Body of pancreas (tissue), 4 donors: ENCODE results near the gene ZYG11A. TPM values are rescaled to one million over a fixed set of nuclear protein-coding genes. Genes with fewer than 3 reads are reported as not detected.
A peak's percentile ranks its signal among the peaks of the same experiment; 100 is the strongest.

Experiments used
- ATAC-seq: fragments of 150-250 bp; one replicate; pipeline ENCODE4 v1.9.1; 2016
- DNase-seq, 4 donors: peaks; one replicate each; pipeline ENCODE4 v3.0.0-alpha.2; 2019
- H3K27ac ChIP-seq, 4 donors: fragments of 200-600 bp; sonication (generic); 1 replicate in 3 of 4; 2 replicates in 1 of 4; pipeline versions ENCODE4 v1.5.1 to v1.6.1; 2016 to 2019; ENCODE audit warnings: mild to moderate bottlenecking in 1 of 4, mixed read lengths in 1 of 4, moderate library complexity in 1 of 4
- H3K27me3 ChIP-seq, 2 donors: fragments of 200-600 bp; sonication (generic); one replicate each; pipeline ENCODE4 v1.6.0; 2016; ENCODE audit warnings: mild to moderate bottlenecking in 1 of 2
- H3K36me3 ChIP-seq, 2 donors: fragments of 200-600 bp; sonication (generic); replicated peaks in 1 of 2; 2 replicates each; pipeline ENCODE4 v1.5.1; 2016; ENCODE audit warnings: low read depth in 2 of 2; ENCODE audit not compliant: insufficient read depth in 1 of 2
- H3K4me1 ChIP-seq: fragments of 200-600 bp; sonication (generic); one replicate; pipeline ENCODE4 v1.6.0; 2016
- H3K4me3 ChIP-seq, 2 donors: fragments of 200-600 bp; sonication (generic); 1 replicate in 1 of 2; 2 replicates in 1 of 2; pipeline ENCODE4 v1.5.1; 2016 to 2019
- H3K9me3 ChIP-seq, 3 donors: fragments of 200-600 bp; sonication (generic); 1 replicate in 2 of 3; 2 replicates in 1 of 3; pipeline ENCODE4 v1.5.1; 2016
- CTCF ChIP-seq, 7 experiments: fragments of 450-650 bp in 4 of 7; fragments of 200-600 bp in 3 of 7; sonication (generic) in 3 of 7; IDR thresholded peaks; one replicate each; pipeline ENCODE4 v1.5.1; 2016 to 2019; ENCODE audit warnings: antibody characterized with exemption in 7 of 7
- POLR2A ChIP-seq, 3 donors: fragments of 450-650 bp; IDR thresholded peaks; one replicate each; pipeline ENCODE4 v1.6.1; 2016; ENCODE audit warnings: antibody characterized with exemption in 3 of 3, mild to moderate bottlenecking in 2 of 3
- WGBS, 2 donors: methylation state at CpG; one replicate each; pipeline ENCODE4 v1.1.5; 2017; 5-methylcytosine and 5-hydroxymethylcytosine counted together
- intact Hi-C: fragments of 100-400 bp; cut with DNase I; formaldehyde crosslinking; loops from one replicate; pipeline ENCODE4 v1.15.1; 2023
- total RNA-seq, 2 donors: library from RNA; depleted of rRNA; stranded (reverse); fragments of >200 nt; gene quantifications; one replicate each; pipeline ENCODE4 v1.1.0, GENCODE V29; 2016

ZYG11A gene
- total RNA-seq, 2 donors from 2014 or later: not detected

- intact Hi-C loops: no loop called here
- Histone ChIP-seq H3K27me3 (no peaks in the 10 kb centered on the region), H3K9me3 (no peaks in the 10 kb centered on the region), H3K4me3 (no peak overlapping the region), H3K4me1 (no peaks in the 10 kb centered on the region), H3K27ac (no peak overlapping the region), H3K36me3 (no peaks in the 10 kb centered on the region)
- TF ChIP-seq CTCF (IDR thresholded peaks at IDR 0.05) (no peak), POLR2A (IDR thresholded peaks at IDR 0.05) (no peak)
- DNase-seq (no peak), ATAC-seq (no peak)
- 71 to 82% methylated on average over 2 of the region's 2 CpGs for WGBS, 2 donors
These were observed 57.8 kb downstream of the ZYG11A start for GRCh38 chr1:52900402-52900801.

DNA sequence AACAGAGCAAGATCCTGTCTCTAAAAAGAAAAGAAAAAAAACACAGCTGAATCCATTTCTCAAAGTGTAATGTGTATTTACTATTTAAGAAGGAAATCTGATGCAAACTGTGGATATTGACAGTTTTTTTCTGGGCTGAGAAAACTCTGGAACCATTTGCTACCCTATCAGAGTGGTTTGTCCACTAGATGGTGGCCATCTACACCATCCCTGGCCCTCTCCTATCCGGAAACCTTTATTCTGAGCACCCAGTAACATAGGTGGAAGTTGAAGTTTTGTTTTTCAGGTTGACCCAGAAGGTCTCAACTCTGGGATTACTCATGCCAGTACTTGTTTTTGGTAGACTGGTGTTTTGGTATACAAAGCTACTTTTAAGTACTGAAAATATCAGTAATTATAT lies 58.8 kb downstream of the ZYG11A start:
- no peak for TF ChIP-seq POLR2A (IDR thresholded peaks at IDR 0.05)
- peak in 2 of 7 experiments; percentile 4 to 10 for TF ChIP-seq CTCF (IDR thresholded peaks at IDR 0.05)
- no peak for DNase-seq
- ATAC-seq: no peak
- intact Hi-C loops: no loop called here
- Histone ChIP-seq H3K4me3 (no peak overlapping the region), H3K4me1 (no peaks in the 10 kb centered on the region), H3K27ac (no peak overlapping the region), H3K36me3 (no peaks in the 10 kb centered on the region), H3K27me3 (no peaks in the 10 kb centered on the region), H3K9me3 (no peaks in the 10 kb centered on the region)
- 58 to 78% methylated on average over 1 of the region's 1 CpG for WGBS, 2 donors

DNA sequence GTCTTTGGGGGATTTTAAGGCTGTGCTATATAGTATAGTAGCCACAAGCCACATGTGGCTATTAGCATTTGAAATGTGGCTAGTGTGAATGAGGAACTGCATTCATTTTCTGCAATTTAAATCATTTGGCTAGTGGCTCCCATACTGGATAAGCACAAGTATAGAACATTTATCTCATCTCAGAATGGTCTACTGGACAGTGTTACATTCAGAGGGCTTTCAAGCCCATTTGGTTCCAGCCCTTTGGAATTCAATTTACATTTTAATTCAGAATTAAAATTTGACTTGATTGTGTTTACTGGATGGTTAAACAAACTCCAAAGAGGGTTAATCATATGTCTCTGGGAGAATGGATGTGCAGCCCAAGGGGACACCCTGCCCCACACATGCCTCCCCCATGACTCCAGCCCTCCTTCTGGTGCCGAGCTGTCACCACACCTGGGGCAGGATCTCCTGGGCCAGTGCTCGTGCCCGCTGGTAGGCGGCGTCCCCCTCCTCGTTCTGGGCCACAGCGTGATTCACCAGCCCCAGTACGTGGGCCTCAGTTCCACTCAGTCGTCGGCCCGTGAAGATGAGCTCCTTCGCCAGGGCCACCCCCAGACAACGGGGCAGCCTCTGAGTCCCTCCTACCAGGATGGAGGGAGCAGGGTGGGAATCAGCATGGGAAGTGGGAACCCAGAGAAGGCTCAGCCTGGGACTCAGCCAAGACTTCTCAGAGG lies 61.8 kb downstream of the ZYG11A start:
- intact Hi-C loops: no loop called here
- no peak overlapping the region for H3K4me3 ChIP-seq
- 86 to 100% methylated on average over 1 to 11 of the region's 13 CpGs for WGBS, 2 donors
- DNase-seq (no peak), ATAC-seq (no peak)
- no peaks in the 10 kb centered on the region for H3K27me3 ChIP-seq
- H3K4me1 ChIP-seq: no peaks in the 10 kb centered on the region
- no peaks in the 10 kb centered on the region for H3K9me3 ChIP-seq
- H3K36me3 ChIP-seq: no peaks in the 10 kb centered on the region
- TF ChIP-seq CTCF (IDR thresholded peaks at IDR 0.05) (no peak), POLR2A (IDR thresholded peaks at IDR 0.05) (no peak)
- H3K27ac ChIP-seq: no peak overlapping the region

- H3K27ac ChIP-seq: no peak overlapping the region
- peak in 2 of 4 donors; percentile 27 to 35 for DNase-seq
These were observed 62.6 kb downstream of the ZYG11A start for GRCh38 chr1:52904927-52905698.

More at GRCh38 chr1:52904927-52905698, 62.6 kb downstream of the ZYG11A start:
- peak; percentile 42 for ATAC-seq
- Histone ChIP-seq H3K9me3 (no peaks in the 10 kb centered on the region), H3K4me3 (no peak overlapping the region), H3K4me1 (no peaks in the 10 kb centered on the region), H3K36me3 (no peaks in the 10 kb centered on the region), H3K27me3 (no peaks in the 10 kb centered on the region)
- intact Hi-C loops: no loop called here
- no peak for TF ChIP-seq POLR2A (IDR thresholded peaks at IDR 0.05)
- TF ChIP-seq CTCF (IDR thresholded peaks at IDR 0.05): peak in 6 of 7 experiments; percentile 13 to 43 (median 28)
- 73 to 78% methylated on average over 16 to 20 of the region's 20 CpGs for WGBS, 2 donors
